Activated naive CD4-positive, alpha-beta T cell treated with Interleukin-2 at 50 U/mL for 16 hours (primary cell): Measurements from ENCODE around the gene SOD1.

Experiments used
- DNase-seq: peaks from one replicate; pipeline ENCODE4 v3.0.0-alpha.2; 2020

The SOD1 gene

GRCh38 chr21:31686272-31686915, 26.9 kb downstream of the SOD1 start:
- DNase-seq: no peak

- no peak for DNase-seq
Measured at GRCh38 chr21:31687108-31687507, 27.6 kb downstream of the SOD1 start.

GRCh38 chr21:31688603-31689368, 29.3 kb downstream of the SOD1 start:
- DNase-seq: no peak

- DNase-seq: no peak
Measured at GRCh38 chr21:31693222-31693621, 33.7 kb downstream of the SOD1 start.

GRCh38 chr21:31696424-31696823, 36.9 kb downstream of the SOD1 start:
- DNase-seq: no peak

- DNase-seq: no peak
Measured at GRCh38 chr21:31698461-31698860, 39.0 kb downstream of the SOD1 start.

GRCh38 chr21:31700040-31700439, 40.5 kb downstream of the SOD1 start:
- no peak for DNase-seq

GRCh38 chr21:31706562-31706961, 47.1 kb downstream of the SOD1 start:
- no peak for DNase-seq

GRCh38 chr21:31707499-31707898, 48.0 kb downstream of the SOD1 start:
- DNase-seq: no peak

- DNase-seq: no peak
Measured at GRCh38 chr21:31708541-31708940, 49.0 kb downstream of the SOD1 start.

- no peak for DNase-seq
Measured at GRCh38 chr21:31710586-31710985, 51.1 kb downstream of the SOD1 start.

GRCh38 chr21:31711326-31711725, 51.8 kb downstream of the SOD1 start:
- no peak for DNase-seq

GRCh38 chr21:31711745-31712285, 52.3 kb downstream of the SOD1 start:
- DNase-seq: no peak

GRCh38 chr21:31713115-31713514, 53.6 kb downstream of the SOD1 start:
- DNase-seq: no peak

- no peak for DNase-seq
Measured at GRCh38 chr21:31713973-31714740, 54.7 kb downstream of the SOD1 start.

GRCh38 chr21:31714741-31715365, 55.4 kb downstream of the SOD1 start:
- DNase-seq: no peak

- no peak for DNase-seq
Measured at GRCh38 chr21:31716106-31716505, 56.6 kb downstream of the SOD1 start.
